Activated CD8-positive, alpha-beta memory T cell treated with anti-CD3 and anti-CD28 coated beads, Interleukin-2, amount 10 ng/mL, durations not matched to agents 7 days and 5 days (primary cell): ENCODE measurements around the gene HBP1. TPM values are rescaled to one million over a fixed set of nuclear protein-coding genes. Genes with fewer than 3 reads are reported as not detected.
"Not testable (repeated sequence)": the region's sequence is repeated elsewhere in the genome, so short reads cannot be mapped to it uniquely, and the experiment has no call there.

ENCODE experiments used
- ATAC-seq: fragments of 150-1000 bp; cut with Tn5 transposase; one replicate; pipeline ENCODE4 v1.10.0; 2021; ENCODE audit warnings: moderate library complexity
- CTCF ChIA-PET: fragments of 350-600 bp; sonication (Branson Sonifier 250); formaldehyde crosslinking; loops from one replicate; lab custom pipeline; 2021; ENCODE audit warnings: antibody characterized with exemption; lab: Charles Lee
- DNase-seq: peaks from one replicate; pipeline ENCODE4 v3.0.0-alpha.2; 2020
- H3K27ac Mint-ChIP-seq: one replicate; pipeline ENCODE4 v1.8.0; 2021; ENCODE audit warnings: mild to moderate bottlenecking, mixed read lengths
- H3K27me3 Mint-ChIP-seq: one replicate; pipeline ENCODE4 v1.8.0; 2021; ENCODE audit warnings: mixed read lengths
- H3K36me3 Mint-ChIP-seq: one replicate; pipeline ENCODE4 v1.8.0; 2021; ENCODE audit warnings: mild to moderate bottlenecking, mixed read lengths
- H3K4me1 Mint-ChIP-seq: one replicate; pipeline ENCODE4 v1.8.0; 2021; ENCODE audit warnings: mixed read lengths
- H3K4me3 Mint-ChIP-seq: one replicate; pipeline ENCODE4 v1.8.0; 2021; ENCODE audit warnings: mild to moderate bottlenecking, moderate library complexity, mixed read lengths
- H3K9me3 Mint-ChIP-seq: one replicate; pipeline ENCODE4 v1.8.0; 2022; ENCODE audit warnings: low read depth, mixed read lengths
- total RNA-seq, 2 experiments: library from RNA; stranded (reverse); gene quantifications; one replicate each; pipeline ENCODE4 v1.2.3, GENCODE V29; 2021

Gene HBP1
- total RNA-seq, 2 experiments from 2014 or later = 22.5 to 25.5 TPM

GRCh38 chr7:107207459-107207858 lies 38.7 kb downstream of the HBP1 start:
- H3K27me3 Mint-ChIP-seq = no peaks in the 10 kb centered on the region
- H3K27ac Mint-ChIP-seq = no peak overlapping the region
- H3K4me3 Mint-ChIP-seq = no peak overlapping the region
- H3K4me1 Mint-ChIP-seq = no peaks in the 10 kb centered on the region
- DNase-seq (no peak), ATAC-seq (no peak)
- H3K36me3 Mint-ChIP-seq = peaks cover 22% of the 10 kb centered on the region
- CTCF ChIA-PET = interaction anchor here (1.6 kb wide), 1 partner anchor 31 kb away, joined by 3 read pairs; no protein-coding TSS in a partner anchor
- no peaks in the 10 kb centered on the region for H3K9me3 Mint-ChIP-seq

- Mint-ChIP-seq H3K27me3 (no peaks in the 10 kb centered on the region), H3K27ac (no peak overlapping the region), H3K36me3 (peaks cover 20% of the 10 kb centered on the region), H3K9me3 (no peaks in the 10 kb centered on the region), H3K4me1 (no peaks in the 10 kb centered on the region), H3K4me3 (no peak overlapping the region)
- ATAC-seq (no peak), DNase-seq (no peak)
- CTCF ChIA-PET = interaction anchor here (0.7 to 1.6 kb wide), 2 partner anchors 31 to 262 kb away, joined by 3 read pairs; no protein-coding TSS in a partner anchor
Measured at GRCh38 chr7:107208024-107208521, 39.3 kb downstream of the HBP1 start.

- Mint-ChIP-seq H3K27me3 (no peaks in the 10 kb centered on the region), H3K9me3 (no peaks in the 10 kb centered on the region), H3K4me1 (no peaks in the 10 kb centered on the region), H3K36me3 (peaks cover 22% of the 10 kb centered on the region), H3K4me3 (no peak overlapping the region), H3K27ac (no peak overlapping the region)
- ATAC-seq (no peak), DNase-seq (no peak)
- CTCF ChIA-PET = interaction anchor here (0.7 to 1.6 kb wide), 2 partner anchors 32 to 263 kb away, joined by 3 read pairs; no protein-coding TSS in a partner anchor
Measured at GRCh38 chr7:107208563-107208962, 39.8 kb downstream of the HBP1 start.

GRCh38 chr7:107209565-107209964 lies 40.8 kb downstream of the HBP1 start:
- no peaks in the 10 kb centered on the region for H3K4me1 Mint-ChIP-seq

GRCh38 chr7:107210400-107210799 lies 41.6 kb downstream of the HBP1 start:
- no peaks in the 10 kb centered on the region for H3K4me1 Mint-ChIP-seq
- ATAC-seq = no peak

More at GRCh38 chr7:107209565-107209964, 40.8 kb downstream of the HBP1 start:
- no peak for ATAC-seq
- no peak overlapping the region for H3K27ac Mint-ChIP-seq
- no peak for DNase-seq
- H3K4me3 Mint-ChIP-seq = no peak overlapping the region
- CTCF ChIA-PET = no interaction called here
- H3K27me3 Mint-ChIP-seq = no peaks in the 10 kb centered on the region
- H3K9me3 Mint-ChIP-seq = no peaks in the 10 kb centered on the region
- peaks cover 26% of the 10 kb centered on the region for H3K36me3 Mint-ChIP-seq

GRCh38 chr7:107212725-107213124 lies 43.9 kb downstream of the HBP1 start:
- Mint-ChIP-seq H3K27me3 (no peaks in the 10 kb centered on the region), H3K4me3 (no peak overlapping the region), H3K9me3 (peaks cover 3% of the 10 kb centered on the region), H3K4me1 (no peaks in the 10 kb centered on the region), H3K27ac (no peak overlapping the region), H3K36me3 (peaks cover 30% of the 10 kb centered on the region)
- DNase-seq = no peak
- ATAC-seq = no peak
- CTCF ChIA-PET = interaction anchor here (1.6 kb wide), 1 partner anchor 19 kb away, joined by 4 read pairs; no protein-coding TSS in a partner anchor

More at GRCh38 chr7:107210400-107210799, 41.6 kb downstream of the HBP1 start:
- Mint-ChIP-seq H3K27me3 (no peaks in the 10 kb centered on the region), H3K9me3 (peaks cover 3% of the 10 kb centered on the region), H3K27ac (no peak overlapping the region), H3K36me3 (peaks cover 27% of the 10 kb centered on the region), H3K4me3 (no peak overlapping the region)
- no peak for DNase-seq
- CTCF ChIA-PET = no interaction called here

- DNase-seq (no peak), ATAC-seq (no peak)
- no peaks in the 10 kb centered on the region for H3K4me1 Mint-ChIP-seq
- H3K27ac Mint-ChIP-seq = no peak overlapping the region
- no peaks in the 10 kb centered on the region for H3K27me3 Mint-ChIP-seq
- peaks cover 3% of the 10 kb centered on the region for H3K9me3 Mint-ChIP-seq
- CTCF ChIA-PET = no interaction called here
- H3K4me3 Mint-ChIP-seq = no peak overlapping the region
- H3K36me3 Mint-ChIP-seq = peaks cover 27% of the 10 kb centered on the region
Measured at GRCh38 chr7:107213193-107213788, 44.5 kb downstream of the HBP1 start.

GRCh38 chr7:107213945-107214344 lies 45.1 kb downstream of the HBP1 start:
- Mint-ChIP-seq H3K27me3 (no peaks in the 10 kb centered on the region), H3K36me3 (peaks cover 27% of the 10 kb centered on the region), H3K9me3 (peaks cover 3% of the 10 kb centered on the region), H3K4me3 (no peak overlapping the region), H3K4me1 (no peaks in the 10 kb centered on the region), H3K27ac (no peak overlapping the region)
- CTCF ChIA-PET = no interaction called here
- no peak for ATAC-seq
- DNase-seq = no peak

- CTCF ChIA-PET = no interaction called here
- H3K4me3 Mint-ChIP-seq = no peak overlapping the region
- no peaks in the 10 kb centered on the region for H3K4me1 Mint-ChIP-seq
- peaks cover 3% of the 10 kb centered on the region for H3K9me3 Mint-ChIP-seq
- H3K27me3 Mint-ChIP-seq = no peaks in the 10 kb centered on the region
- DNase-seq (no peak), ATAC-seq (no peak)
- peaks cover 13% of the 10 kb centered on the region for H3K36me3 Mint-ChIP-seq
- no peak overlapping the region for H3K27ac Mint-ChIP-seq
Measured at GRCh38 chr7:107219563-107220244, 50.9 kb downstream of the HBP1 start.

- peaks cover 10% of the 10 kb centered on the region for H3K36me3 Mint-ChIP-seq
- DNase-seq (no peak), ATAC-seq (no peak)
- CTCF ChIA-PET = no interaction called here
- no peaks in the 10 kb centered on the region for H3K9me3 Mint-ChIP-seq
- no peaks in the 10 kb centered on the region for H3K27me3 Mint-ChIP-seq
- H3K4me3 Mint-ChIP-seq = no peak overlapping the region
- no peaks in the 10 kb centered on the region for H3K4me1 Mint-ChIP-seq
- no peak overlapping the region for H3K27ac Mint-ChIP-seq
Measured at GRCh38 chr7:107220356-107220755, 51.6 kb downstream of the HBP1 start.

GRCh38 chr7:107220806-107221205 lies 52.0 kb downstream of the HBP1 start:
- not testable (repeated sequence) for H3K27ac Mint-ChIP-seq, H3K9me3 Mint-ChIP-seq, H3K4me3 Mint-ChIP-seq, DNase-seq, H3K36me3 Mint-ChIP-seq, H3K4me1 Mint-ChIP-seq, ATAC-seq, H3K27me3 Mint-ChIP-seq
- CTCF ChIA-PET = interaction anchor here (0.7 kb wide), 1 partner anchor 856 kb away, joined by 3 read pairs; no protein-coding TSS in a partner anchor

- no peak for DNase-seq
- no peak for ATAC-seq
- Mint-ChIP-seq H3K27ac (no peak overlapping the region), H3K4me3 (no peak overlapping the region), H3K9me3 (no peaks in the 10 kb centered on the region), H3K4me1 (no peaks in the 10 kb centered on the region), H3K27me3 (no peaks in the 10 kb centered on the region), H3K36me3 (peaks cover 4% of the 10 kb centered on the region)
- CTCF ChIA-PET = no interaction called here
Measured at GRCh38 chr7:107224374-107225223, 55.8 kb downstream of the HBP1 start.

- ATAC-seq (no peak), DNase-seq (no peak)
- H3K27me3 Mint-ChIP-seq = no peaks in the 10 kb centered on the region
- H3K4me3 Mint-ChIP-seq = no peak overlapping the region
- peaks cover 4% of the 10 kb centered on the region for H3K36me3 Mint-ChIP-seq
- H3K4me1 Mint-ChIP-seq = peaks cover 2% of the 10 kb centered on the region
- no peaks in the 10 kb centered on the region for H3K9me3 Mint-ChIP-seq
- no peak overlapping the region for H3K27ac Mint-ChIP-seq
- CTCF ChIA-PET = no interaction called here
Measured at GRCh38 chr7:107228291-107228690, 59.5 kb downstream of the HBP1 start.
